ENCODE results near the gene PTPRN2.

PTPRN2 gene

GRCh38 chr7:157622408-157623205 is 965.0 kb downstream of the PTPRN2 start:
- DNase-seq: no peak

- no peak for DNase-seq
Measured at GRCh38 chr7:157622000-157622399, 965.6 kb downstream of the PTPRN2 start.

- no peak for DNase-seq
Measured at GRCh38 chr7:157621131-157621681, 966.4 kb downstream of the PTPRN2 start.

- DNase-seq: no peak
Measured at GRCh38 chr7:157620616-157621015, 967.0 kb downstream of the PTPRN2 start.

GRCh38 chr7:157619753-157620525 is 967.7 kb downstream of the PTPRN2 start:
- DNase-seq: no peak

- no peak for DNase-seq
Measured at GRCh38 chr7:157618823-157619606, 968.6 kb downstream of the PTPRN2 start.

- no peak for DNase-seq
Measured at GRCh38 chr7:157618091-157618726, 969.4 kb downstream of the PTPRN2 start.

- DNase-seq: no peak
Measured at GRCh38 chr7:157617401-157617800, 970.2 kb downstream of the PTPRN2 start.

- DNase-seq: no peak
Measured at GRCh38 chr7:157616931-157617330, 970.7 kb downstream of the PTPRN2 start.

GRCh38 chr7:157616426-157616825 is 971.2 kb downstream of the PTPRN2 start:
- DNase-seq: no peak

- DNase-seq: no peak
Measured at GRCh38 chr7:157615852-157616251, 971.8 kb downstream of the PTPRN2 start.

- no peak for DNase-seq
Measured at GRCh38 chr7:157615101-157615817, 972.4 kb downstream of the PTPRN2 start.

- DNase-seq: no peak
Measured at GRCh38 chr7:157614457-157615020, 973.1 kb downstream of the PTPRN2 start.

- no peak for DNase-seq
Measured at GRCh38 chr7:157613575-157614322, 973.9 kb downstream of the PTPRN2 start.

GRCh38 chr7:157612664-157613561 is 974.7 kb downstream of the PTPRN2 start:
- peak; percentile 41 to 44 for DNase-seq

- no peak for DNase-seq
Measured at GRCh38 chr7:157612009-157612663, 975.5 kb downstream of the PTPRN2 start.

GRCh38 chr7:157611341-157611740 is 976.3 kb downstream of the PTPRN2 start:
- no peak for DNase-seq

- no peak for DNase-seq
Measured at GRCh38 chr7:157610671-157611295, 976.8 kb downstream of the PTPRN2 start.

Data from inflammatory macrophage (primary cell).